K562 (cell line): ENCODE data around the gene MBOAT2. TPM values are rescaled to one million over a fixed set of nuclear protein-coding genes. Genes with fewer than 3 reads are reported as not detected.

Experiments used
- ADNP ChIP-seq: fragments of 200-800 bp; sonication (Bioruptor generic); IDR thresholded peaks from 2 replicates; pipeline ENCODE4 v1.6.1; 2016; ENCODE audit warnings: missing genetic modification characterization, missing compliant biosample characterization
- MTA3 ChIP-seq: fragments of 450-650 bp; formaldehyde crosslinking; IDR thresholded peaks from 2 replicates; pipeline ENCODE4 v1.6.1; 2017; ENCODE audit warnings: mild to moderate bottlenecking, borderline replicate concordance
- ZNF518B ChIP-seq: fragments of 250-450 bp; sonication (Bioruptor Pico); IDR thresholded peaks from 2 replicates; pipeline ENCODE4 v1.5.0; 2021; ENCODE audit warnings: mild to moderate bottlenecking, moderate library complexity
- ZNF707 ChIP-seq: fragments of 250-450 bp; sonication (Bioruptor Pico); conservative IDR thresholded peaks from 2 replicates; pipeline ENCODE4 v1.8.0; 2022; ENCODE audit warnings: inconsistent platforms, mild to moderate bottlenecking, moderate library complexity
- polyA plus RNA-seq, 8 experiments: library from polyadenylated mRNA; depleted of rRNA in 4 of 8; stranded (reverse) in 5 of 8; unstranded in 3 of 8; fragments of >200 nt; fragmentation: Nextera tagmentation in 2 of 8; fragmentation: Illumina TruSeq in 1 of 8; extraction: Ambion mirVana in 2 of 8; extraction: Trizol in 1 of 8; gene quantifications; 2 replicates each; pipeline versions ENCODE4 v1.2.1 to v1.2.3, GENCODE V29; 2011 to 2014; ENCODE audit warnings: inconsistent platforms in 1 of 8, missing spikeins in 1 of 8
- total RNA-seq, 7 experiments: library from RNA; depleted of rRNA in 6 of 7; stranded (reverse); fragments of >200 nt in 6 of 7; fragmentation: Illumina TruSeq in 2 of 7; extraction: Trizol in 2 of 7; gene quantifications; 2 replicates each; pipeline versions ENCODE4 v1.2.1 to v1.2.3, GENCODE V29; 2011 to 2021; ENCODE audit warnings: low replicate concordance in 1 of 7
- TF ChIP-seq, protein P1 (sequence below): fragments of 450-650 bp; formaldehyde crosslinking; IDR thresholded peaks from 2 replicates; pipeline ENCODE4 v1.4.0; 2020; ENCODE audit warnings: mild to moderate bottlenecking, moderate library complexity
- TF ChIP-seq, protein P2 (sequence below): fragments of 450-650 bp; IDR thresholded peaks from 2 replicates; pipeline ENCODE4 v1.6.1; 2016; ENCODE audit warnings: mild to moderate bottlenecking, moderate library complexity

MBOAT2 gene
- total and polyA plus RNA-seq, 9 of the 15 experiments (the other 6 are each of a cell fraction or from before 2014, with no cell fraction given): 8.4 to 122 (median 27.6) TPM

- TF ChIP-seq, protein P1, sequence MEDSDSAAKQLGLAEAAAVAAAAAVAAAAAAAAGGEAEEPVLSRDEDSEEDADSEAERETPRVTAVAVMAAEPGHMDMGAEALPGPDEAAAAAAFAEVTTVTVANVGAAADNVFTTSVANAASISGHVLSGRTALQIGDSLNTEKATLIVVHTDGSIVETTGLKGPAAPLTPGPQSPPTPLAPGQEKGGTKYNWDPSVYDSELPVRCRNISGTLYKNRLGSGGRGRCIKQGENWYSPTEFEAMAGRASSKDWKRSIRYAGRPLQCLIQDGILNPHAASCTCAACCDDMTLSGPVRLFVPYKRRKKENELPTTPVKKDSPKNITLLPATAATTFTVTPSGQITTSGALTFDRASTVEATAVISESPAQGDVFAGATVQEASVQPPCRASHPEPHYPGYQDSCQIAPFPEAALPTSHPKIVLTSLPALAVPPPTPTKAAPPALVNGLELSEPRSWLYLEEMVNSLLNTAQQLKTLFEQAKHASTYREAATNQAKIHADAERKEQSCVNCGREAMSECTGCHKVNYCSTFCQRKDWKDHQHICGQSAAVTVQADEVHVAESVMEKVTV (CRISPR knock-in tag): no peak
- no peak for TF ChIP-seq ZNF518B (CRISPR knock-in tag)
- TF ChIP-seq MTA3: 0 out of 2 replicates have a peak, but pooled peaks have one; percentile 37
- no peak for TF ChIP-seq ADNP (tag)
- no peak for TF ChIP-seq ZNF707 (CRISPR knock-in tag)
- TF ChIP-seq, protein P2, sequence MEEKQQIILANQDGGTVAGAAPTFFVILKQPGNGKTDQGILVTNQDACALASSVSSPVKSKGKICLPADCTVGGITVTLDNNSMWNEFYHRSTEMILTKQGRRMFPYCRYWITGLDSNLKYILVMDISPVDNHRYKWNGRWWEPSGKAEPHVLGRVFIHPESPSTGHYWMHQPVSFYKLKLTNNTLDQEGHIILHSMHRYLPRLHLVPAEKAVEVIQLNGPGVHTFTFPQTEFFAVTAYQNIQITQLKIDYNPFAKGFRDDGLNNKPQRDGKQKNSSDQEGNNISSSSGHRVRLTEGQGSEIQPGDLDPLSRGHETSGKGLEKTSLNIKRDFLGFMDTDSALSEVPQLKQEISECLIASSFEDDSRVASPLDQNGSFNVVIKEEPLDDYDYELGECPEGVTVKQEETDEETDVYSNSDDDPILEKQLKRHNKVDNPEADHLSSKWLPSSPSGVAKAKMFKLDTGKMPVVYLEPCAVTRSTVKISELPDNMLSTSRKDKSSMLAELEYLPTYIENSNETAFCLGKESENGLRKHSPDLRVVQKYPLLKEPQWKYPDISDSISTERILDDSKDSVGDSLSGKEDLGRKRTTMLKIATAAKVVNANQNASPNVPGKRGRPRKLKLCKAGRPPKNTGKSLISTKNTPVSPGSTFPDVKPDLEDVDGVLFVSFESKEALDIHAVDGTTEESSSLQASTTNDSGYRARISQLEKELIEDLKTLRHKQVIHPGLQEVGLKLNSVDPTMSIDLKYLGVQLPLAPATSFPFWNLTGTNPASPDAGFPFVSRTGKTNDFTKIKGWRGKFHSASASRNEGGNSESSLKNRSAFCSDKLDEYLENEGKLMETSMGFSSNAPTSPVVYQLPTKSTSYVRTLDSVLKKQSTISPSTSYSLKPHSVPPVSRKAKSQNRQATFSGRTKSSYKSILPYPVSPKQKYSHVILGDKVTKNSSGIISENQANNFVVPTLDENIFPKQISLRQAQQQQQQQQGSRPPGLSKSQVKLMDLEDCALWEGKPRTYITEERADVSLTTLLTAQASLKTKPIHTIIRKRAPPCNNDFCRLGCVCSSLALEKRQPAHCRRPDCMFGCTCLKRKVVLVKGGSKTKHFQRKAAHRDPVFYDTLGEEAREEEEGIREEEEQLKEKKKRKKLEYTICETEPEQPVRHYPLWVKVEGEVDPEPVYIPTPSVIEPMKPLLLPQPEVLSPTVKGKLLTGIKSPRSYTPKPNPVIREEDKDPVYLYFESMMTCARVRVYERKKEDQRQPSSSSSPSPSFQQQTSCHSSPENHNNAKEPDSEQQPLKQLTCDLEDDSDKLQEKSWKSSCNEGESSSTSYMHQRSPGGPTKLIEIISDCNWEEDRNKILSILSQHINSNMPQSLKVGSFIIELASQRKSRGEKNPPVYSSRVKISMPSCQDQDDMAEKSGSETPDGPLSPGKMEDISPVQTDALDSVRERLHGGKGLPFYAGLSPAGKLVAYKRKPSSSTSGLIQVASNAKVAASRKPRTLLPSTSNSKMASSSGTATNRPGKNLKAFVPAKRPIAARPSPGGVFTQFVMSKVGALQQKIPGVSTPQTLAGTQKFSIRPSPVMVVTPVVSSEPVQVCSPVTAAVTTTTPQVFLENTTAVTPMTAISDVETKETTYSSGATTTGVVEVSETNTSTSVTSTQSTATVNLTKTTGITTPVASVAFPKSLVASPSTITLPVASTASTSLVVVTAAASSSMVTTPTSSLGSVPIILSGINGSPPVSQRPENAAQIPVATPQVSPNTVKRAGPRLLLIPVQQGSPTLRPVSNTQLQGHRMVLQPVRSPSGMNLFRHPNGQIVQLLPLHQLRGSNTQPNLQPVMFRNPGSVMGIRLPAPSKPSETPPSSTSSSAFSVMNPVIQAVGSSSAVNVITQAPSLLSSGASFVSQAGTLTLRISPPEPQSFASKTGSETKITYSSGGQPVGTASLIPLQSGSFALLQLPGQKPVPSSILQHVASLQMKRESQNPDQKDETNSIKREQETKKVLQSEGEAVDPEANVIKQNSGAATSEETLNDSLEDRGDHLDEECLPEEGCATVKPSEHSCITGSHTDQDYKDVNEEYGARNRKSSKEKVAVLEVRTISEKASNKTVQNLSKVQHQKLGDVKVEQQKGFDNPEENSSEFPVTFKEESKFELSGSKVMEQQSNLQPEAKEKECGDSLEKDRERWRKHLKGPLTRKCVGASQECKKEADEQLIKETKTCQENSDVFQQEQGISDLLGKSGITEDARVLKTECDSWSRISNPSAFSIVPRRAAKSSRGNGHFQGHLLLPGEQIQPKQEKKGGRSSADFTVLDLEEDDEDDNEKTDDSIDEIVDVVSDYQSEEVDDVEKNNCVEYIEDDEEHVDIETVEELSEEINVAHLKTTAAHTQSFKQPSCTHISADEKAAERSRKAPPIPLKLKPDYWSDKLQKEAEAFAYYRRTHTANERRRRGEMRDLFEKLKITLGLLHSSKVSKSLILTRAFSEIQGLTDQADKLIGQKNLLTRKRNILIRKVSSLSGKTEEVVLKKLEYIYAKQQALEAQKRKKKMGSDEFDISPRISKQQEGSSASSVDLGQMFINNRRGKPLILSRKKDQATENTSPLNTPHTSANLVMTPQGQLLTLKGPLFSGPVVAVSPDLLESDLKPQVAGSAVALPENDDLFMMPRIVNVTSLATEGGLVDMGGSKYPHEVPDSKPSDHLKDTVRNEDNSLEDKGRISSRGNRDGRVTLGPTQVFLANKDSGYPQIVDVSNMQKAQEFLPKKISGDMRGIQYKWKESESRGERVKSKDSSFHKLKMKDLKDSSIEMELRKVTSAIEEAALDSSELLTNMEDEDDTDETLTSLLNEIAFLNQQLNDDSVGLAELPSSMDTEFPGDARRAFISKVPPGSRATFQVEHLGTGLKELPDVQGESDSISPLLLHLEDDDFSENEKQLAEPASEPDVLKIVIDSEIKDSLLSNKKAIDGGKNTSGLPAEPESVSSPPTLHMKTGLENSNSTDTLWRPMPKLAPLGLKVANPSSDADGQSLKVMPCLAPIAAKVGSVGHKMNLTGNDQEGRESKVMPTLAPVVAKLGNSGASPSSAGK: no peak
Measured at GRCh38 chr2:8985561-8986326, 17.7 kb downstream of the MBOAT2 start (continued).
